PC-9 (cell line): ENCODE measurements around the gene OR5B21. TPM values are rescaled to one million over a fixed set of nuclear protein-coding genes. Genes with fewer than 3 reads are reported as not detected.

Experiments
- BruUV-seq: library from RNA; stranded (reverse); fragments of 400-500 nt; replicated peaks from 2 replicates; lab custom pipeline; 2021; lab: Mats Ljungman, UMichigan
- CTCF ChIA-PET: fragments of 300-600 bp; sonication (Branson Sonifier 250); formaldehyde crosslinking; loops from one replicate; lab custom pipeline; 2022; ENCODE audit warnings: antibody characterized with exemption; lab: Charles Lee
- POLR2A ChIA-PET: fragments of 300-600 bp; sonication (Branson Sonifier 250); formaldehyde crosslinking; loops from one replicate; lab custom pipeline; 2022; ENCODE audit warnings: antibody characterized with exemption; ENCODE audit not compliant: unreplicated experiment; lab: Charles Lee
- DNase-seq, 2 experiments: peaks; one replicate each; pipeline versions ENCODE4 v3.0.0 to v3.0.0-alpha.2; 2015 to 2022; ENCODE audit warnings: mixed read lengths in 1 of 2
- H2AFZ ChIP-seq: fragments of 200-600 bp; sonication (generic); 2 replicates; pipeline ENCODE4 v1.8.1; 2017; ENCODE audit warnings: antibody characterized with exemption
- H3F3A ChIP-seq: fragments of 200-600 bp; sonication (generic); 2 replicates; pipeline ENCODE4 v1.8.1; 2017; ENCODE audit warnings: antibody characterized with exemption, mild to moderate bottlenecking, low read depth; ENCODE audit not compliant: insufficient read depth
- H3K27ac ChIP-seq: fragments of 200-600 bp; sonication (generic); 2 replicates; pipeline ENCODE4 v1.6.1; 2016; ENCODE audit warnings: mixed run types
- H3K27me3 ChIP-seq: fragments of 200-600 bp; sonication (generic); 2 replicates; pipeline ENCODE4 v1.6.1; 2016; ENCODE audit warnings: low read depth, mixed run types; ENCODE audit not compliant: insufficient read depth
- H3K36me3 ChIP-seq: fragments of 200-600 bp; sonication (generic); 2 replicates; pipeline ENCODE4 v1.6.1; 2016; ENCODE audit warnings: low read depth, mixed run types
- H3K4me1 ChIP-seq: fragments of 200-600 bp; sonication (generic); replicated peaks from 2 replicates; pipeline ENCODE4 v1.6.1; 2016; ENCODE audit warnings: mixed run types; ENCODE audit not compliant: insufficient read depth
- H3K4me2 ChIP-seq: fragments of 200-600 bp; sonication (generic); 2 replicates; pipeline ENCODE4 v1.6.1; 2017; ENCODE audit warnings: mixed run types
- H3K4me3 ChIP-seq: fragments of 200-600 bp; sonication (generic); 2 replicates; pipeline ENCODE4 v1.6.1; 2016; ENCODE audit warnings: mixed run types
- H3K79me2 ChIP-seq: fragments of 200-600 bp; sonication (generic); 2 replicates; pipeline ENCODE4 v1.6.1; 2017; ENCODE audit warnings: low read depth, mixed run types
- H3K9me2 ChIP-seq: fragments of 200-600 bp; sonication (generic); 2 replicates; pipeline ENCODE4 v1.8.1; 2017; ENCODE audit warnings: mild to moderate bottlenecking; ENCODE audit not compliant: insufficient read depth
- H3K9me3 ChIP-seq: fragments of 200-600 bp; sonication (generic); 2 replicates; pipeline ENCODE4 v1.8.1; 2016; ENCODE audit warnings: low read depth; ENCODE audit not compliant: insufficient read depth
- H4K20me1 ChIP-seq: fragments of 200-600 bp; sonication (generic); 2 replicates; pipeline ENCODE4 v1.8.1; 2017; ENCODE audit not compliant: insufficient read depth
- CTCF ChIP-seq: fragments of 200-600 bp; sonication (generic); conservative IDR thresholded peaks from 2 replicates; pipeline ENCODE4 v1.6.1; 2017; ENCODE audit warnings: mixed run types, antibody characterized with exemption, mild to moderate bottlenecking, moderate library complexity
- EZH2 ChIP-seq: fragments of 200-600 bp; sonication (generic); IDR thresholded peaks from 2 replicates; pipeline ENCODE4 v1.8.0; 2017; ENCODE audit warnings: antibody characterized with exemption, low read depth
- intact Hi-C: fragments of 100-400 bp; cut with micrococcal nuclease; formaldehyde crosslinking; loops from one replicate; pipeline ENCODE4 v1.10.0; 2022; ENCODE audit not compliant: unreplicated experiment
- total RNA-seq: library from RNA; stranded (reverse); gene quantifications from 2 replicates; pipeline ENCODE4 v1.2.3, GENCODE V29; 2021

OR5B21 gene
- total RNA-seq, 1 experiment from 2014 or later = not detected

- no peaks in the 10 kb centered on the region for H3K27me3 ChIP-seq
- no peaks in the 10 kb centered on the region for H3K4me1 ChIP-seq
- H3F3A ChIP-seq = no peaks in the 10 kb centered on the region
- no TSS peak for BruUV-seq
- no peaks in the 10 kb centered on the region for H3K36me3 ChIP-seq
- TF ChIP-seq EZH2 (no peak), CTCF (no peak)
- ChIA-PET POLR2A (no interaction called here), CTCF (no interaction called here)
- H3K9me3 ChIP-seq = no peaks in the 10 kb centered on the region
- H3K4me2 ChIP-seq = no peak overlapping the region
- no peaks in the 10 kb centered on the region for H3K79me2 ChIP-seq
- no peak overlapping the region for H2AFZ ChIP-seq
- H4K20me1 ChIP-seq = no peaks in the 10 kb centered on the region
- DNase-seq = no peak
- no peak overlapping the region for H3K4me3 ChIP-seq
- H3K27ac ChIP-seq = no peak overlapping the region
- intact Hi-C loops = no loop called here
- H3K9me2 ChIP-seq = no peaks in the 10 kb centered on the region
Observed at GRCh38 chr11:58526721-58527120, 18.8 kb upstream of the OR5B21 start.

GRCh38 chr11:58525037-58525614 lies 17.2 kb upstream of the OR5B21 start:
- no TSS peak for BruUV-seq
- Histone ChIP-seq H3K4me1 (no peaks in the 10 kb centered on the region), H3K9me2 (no peaks in the 10 kb centered on the region), H3K4me2 (no peak overlapping the region), H3K27me3 (no peaks in the 10 kb centered on the region), H3K79me2 (no peaks in the 10 kb centered on the region), H3F3A (no peaks in the 10 kb centered on the region), H3K27ac (no peak overlapping the region), H3K36me3 (no peaks in the 10 kb centered on the region), H4K20me1 (no peaks in the 10 kb centered on the region), H3K4me3 (no peak overlapping the region), H2AFZ (no peak overlapping the region), H3K9me3 (no peaks in the 10 kb centered on the region)
- ChIA-PET CTCF (interaction anchor here (0.6 kb wide), 1 partner anchor 12 kb away, joined by 3 read pairs; no protein-coding TSS in a partner anchor), POLR2A (no interaction called here)
- intact Hi-C loops = no loop called here
- TF ChIP-seq CTCF = no peak
- TF ChIP-seq EZH2 = no peak
- no peak for DNase-seq

GRCh38 chr11:58524232-58525036 lies 16.5 kb upstream of the OR5B21 start:
- no peaks in the 10 kb centered on the region for H3K9me2 ChIP-seq
- no peaks in the 10 kb centered on the region for H3K4me1 ChIP-seq
- H3K4me2 ChIP-seq = no peak overlapping the region
- ChIA-PET CTCF (interaction anchor here (0.6 to 1.0 kb wide), 4 partner anchors 36 to 880 kb away, joined by 4 to 11 read pairs (median 5); no protein-coding TSS in a partner anchor), POLR2A (interaction anchor here (0.5 kb wide), 1 partner anchor 78 kb away, joined by 3 read pairs; no protein-coding TSS in a partner anchor)
- H2AFZ ChIP-seq = no peak overlapping the region
- H4K20me1 ChIP-seq = no peaks in the 10 kb centered on the region
- no peak for TF ChIP-seq EZH2
- peak; percentile 92 for TF ChIP-seq CTCF
- peak; percentile 58 for DNase-seq
- H3K9me3 ChIP-seq = no peaks in the 10 kb centered on the region
- H3F3A ChIP-seq = no peaks in the 10 kb centered on the region
- no peak overlapping the region for H3K4me3 ChIP-seq
- no peak overlapping the region for H3K27ac ChIP-seq
- no TSS peak for BruUV-seq
- intact Hi-C loops = no loop called here
- no peaks in the 10 kb centered on the region for H3K79me2 ChIP-seq
- no peaks in the 10 kb centered on the region for H3K36me3 ChIP-seq
- 0 out of 2 replicates have a peak, but pooled peaks cover 1% of the 10 kb centered on the region for H3K27me3 ChIP-seq
